Choroid plexus epithelial cell (primary cell): Measurements from ENCODE around the gene TNNT3.

Experiments used
- DNase-seq: peaks from one replicate; pipeline ENCODE4 v3.0.0-alpha.2; 2010; ENCODE audit warnings: low read depth
- H3K4me3 ChIP-seq: 2 replicates; pipeline ENCODE4 v1.5.1; 2011; ENCODE audit warnings: low read depth, mild to moderate bottlenecking, control low read depth, low read length, moderate library complexity
- CTCF ChIP-seq: conservative IDR thresholded peaks from 2 replicates; pipeline ENCODE4 v1.5.1; 2011; ENCODE audit warnings: low read depth, mild to moderate bottlenecking, control low read depth, inconsistent platforms, low read length, moderate library complexity

Gene TNNT3

GRCh38 chr11:1970956-1971355 is 51.5 kb downstream of the TNNT3 start:
- no peak for TF ChIP-seq CTCF
- H3K4me3 ChIP-seq, result no peak overlapping the region
- DNase-seq, result no peak

- TF ChIP-seq CTCF, result no peak
Measured at GRCh38 chr11:1975185-1975584, 55.7 kb downstream of the TNNT3 start.

GRCh38 chr11:1978720-1979473 is 59.4 kb downstream of the TNNT3 start:
- H3K4me3 ChIP-seq, result no peak overlapping the region
- DNase-seq, result no peak
- no peak for TF ChIP-seq CTCF

More at GRCh38 chr11:1975185-1975584, 55.7 kb downstream of the TNNT3 start:
- no peak for DNase-seq
- no peak overlapping the region for H3K4me3 ChIP-seq

- no peak overlapping the region for H3K4me3 ChIP-seq
- no peak for TF ChIP-seq CTCF
- no peak for DNase-seq
Measured at GRCh38 chr11:1979607-1980006, 60.1 kb downstream of the TNNT3 start.

GRCh38 chr11:1982873-1983600 is 63.5 kb downstream of the TNNT3 start:
- no peak overlapping the region for H3K4me3 ChIP-seq
- no peak for TF ChIP-seq CTCF
- no peak for DNase-seq

GRCh38 chr11:1983601-1983961 is 64.1 kb downstream of the TNNT3 start:
- no peak overlapping the region for H3K4me3 ChIP-seq
- DNase-seq, result no peak
- no peak for TF ChIP-seq CTCF

GRCh38 chr11:1987024-1987423 is 67.5 kb downstream of the TNNT3 start:
- no peak for DNase-seq
- TF ChIP-seq CTCF, result no peak
- no peak overlapping the region for H3K4me3 ChIP-seq
